ENCODE results near the gene SLC25A45. TPM values are rescaled to one million over a fixed set of nuclear protein-coding genes. Genes with fewer than 3 reads are reported as not detected.

SLC25A45 gene
- total RNA-seq, 1 experiment from 2014 or later: 2.9 TPM

DNA sequence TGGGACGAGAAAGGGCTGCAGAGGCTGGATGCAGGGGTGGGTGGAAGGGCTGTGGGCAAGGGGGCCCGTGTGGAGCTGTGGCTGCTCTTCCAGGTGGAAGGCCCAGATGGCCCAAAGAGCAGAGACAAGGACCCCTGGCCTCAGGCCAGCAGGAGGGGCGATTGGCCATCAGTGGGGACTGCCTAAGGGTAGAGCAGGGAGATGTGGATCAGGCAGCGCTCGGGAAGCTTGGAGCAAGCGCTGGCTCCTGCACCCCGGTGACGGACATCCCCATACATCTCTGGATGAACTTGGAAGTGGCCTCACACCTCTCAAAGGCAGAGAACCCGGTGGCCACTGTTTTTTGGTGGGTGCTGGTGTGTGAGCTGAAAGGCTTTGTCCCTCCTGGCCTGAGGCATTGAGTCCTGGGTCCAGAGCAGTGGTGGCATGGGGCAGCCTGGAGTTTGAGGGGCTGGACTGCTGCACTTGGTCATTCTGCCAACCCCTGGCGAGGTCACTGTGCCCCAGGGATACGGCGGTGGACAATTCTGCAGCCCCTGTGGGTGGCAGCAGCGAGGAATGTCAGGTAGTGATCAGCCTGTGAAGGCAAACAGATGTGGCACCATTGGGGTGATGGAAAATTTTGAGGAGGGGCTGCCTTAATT, 9.9 kb upstream of the SLC25A45 start:
- DNase-seq: no peak
- no TSS peak for BruUV-seq (replicated peaks)
- no peak for TF ChIP-seq CTCF (IDR thresholded peaks at IDR 0.05; ENCODE audit: unreplicated experiment)
- no peaks in the 10 kb centered on the region for H3K9me3 Mint-ChIP-seq (ENCODE audit: low read depth, unreplicated experiment)
- H3K4me1 Mint-ChIP-seq (ENCODE audit: low read depth, unreplicated experiment): peaks cover 31% of the 10 kb centered on the region
- H3K4me3 Mint-ChIP-seq (ENCODE audit: low read depth, unreplicated experiment): no peak overlapping the region
- no peak overlapping the region for H3K27ac Mint-ChIP-seq (ENCODE audit: unreplicated experiment)
- CTCF ChIA-PET: no interaction called here
- intact Hi-C loops (cut with micrococcal nuclease; ENCODE audit: unreplicated experiment): no loop called here
- no peaks in the 10 kb centered on the region for H3K27me3 Mint-ChIP-seq (ENCODE audit: unreplicated experiment)
- peaks cover 45% of the 10 kb centered on the region for H3K36me3 Mint-ChIP-seq (ENCODE audit: insufficient read depth, unreplicated experiment)

- Mint-ChIP-seq H3K9me3 (ENCODE audit: low read depth, unreplicated experiment) (no peaks in the 10 kb centered on the region), H3K36me3 (ENCODE audit: insufficient read depth, unreplicated experiment) (peaks cover 52% of the 10 kb centered on the region), H3K4me3 (ENCODE audit: low read depth, unreplicated experiment) (no peak overlapping the region), H3K27me3 (ENCODE audit: unreplicated experiment) (no peaks in the 10 kb centered on the region), H3K27ac (ENCODE audit: unreplicated experiment) (no peak overlapping the region), H3K4me1 (ENCODE audit: low read depth, unreplicated experiment) (peaks cover 33% of the 10 kb centered on the region)
- CTCF ChIA-PET: interaction anchor here (0.6 to 0.8 kb wide), 3 partner anchors 9 to 16 kb away, joined by 3 to 6 read pairs (median 4); partner anchors contain the start of gene SLC25A45
- no TSS peak for BruUV-seq (replicated peaks)
- intact Hi-C loops (cut with micrococcal nuclease; ENCODE audit: unreplicated experiment): no loop called here
- DNase-seq: no peak
- TF ChIP-seq CTCF (IDR thresholded peaks at IDR 0.05; ENCODE audit: unreplicated experiment): no peak
Measured at GRCh38 chr11:65390996-65391395, 8.6 kb upstream of the SLC25A45 start.

GRCh38 chr11:65390099-65390941, 7.9 kb upstream of the SLC25A45 start:
- intact Hi-C loops (cut with micrococcal nuclease; ENCODE audit: unreplicated experiment): no loop called here
- TF ChIP-seq CTCF (IDR thresholded peaks at IDR 0.05; ENCODE audit: unreplicated experiment): no peak
- no peaks in the 10 kb centered on the region for H3K27me3 Mint-ChIP-seq (ENCODE audit: unreplicated experiment)
- H3K9me3 Mint-ChIP-seq (ENCODE audit: low read depth, unreplicated experiment): no peaks in the 10 kb centered on the region
- DNase-seq: no peak
- peaks cover 35% of the 10 kb centered on the region for H3K4me1 Mint-ChIP-seq (ENCODE audit: low read depth, unreplicated experiment)
- BruUV-seq (replicated peaks): no TSS peak
- no peak overlapping the region for H3K27ac Mint-ChIP-seq (ENCODE audit: unreplicated experiment)
- CTCF ChIA-PET: interaction anchor here (0.6 to 0.8 kb wide), 3 partner anchors 8 to 17 kb away, joined by 3 to 6 read pairs (median 4); partner anchors contain the start of gene SLC25A45
- H3K36me3 Mint-ChIP-seq (ENCODE audit: insufficient read depth, unreplicated experiment): peaks cover 52% of the 10 kb centered on the region
- H3K4me3 Mint-ChIP-seq (ENCODE audit: low read depth, unreplicated experiment): no peak overlapping the region

- CTCF ChIA-PET: no interaction called here
- H3K36me3 Mint-ChIP-seq (ENCODE audit: insufficient read depth, unreplicated experiment): peaks cover 58% of the 10 kb centered on the region
- intact Hi-C loops (cut with micrococcal nuclease; ENCODE audit: unreplicated experiment): no loop called here
Measured at GRCh38 chr11:65389294-65389980, 7.0 kb upstream of the SLC25A45 start.

More at GRCh38 chr11:65389294-65389980, 7.0 kb upstream of the SLC25A45 start:
- Mint-ChIP-seq H3K4me1 (ENCODE audit: low read depth, unreplicated experiment) (peaks cover 44% of the 10 kb centered on the region), H3K27ac (ENCODE audit: unreplicated experiment) (no peak overlapping the region), H3K9me3 (ENCODE audit: low read depth, unreplicated experiment) (no peaks in the 10 kb centered on the region), H3K27me3 (ENCODE audit: unreplicated experiment) (no peaks in the 10 kb centered on the region), H3K4me3 (ENCODE audit: low read depth, unreplicated experiment) (peak overlapping the region; percentile 89)
- TF ChIP-seq CTCF (IDR thresholded peaks at IDR 0.05; ENCODE audit: unreplicated experiment): no peak
- BruUV-seq (replicated peaks): no TSS peak
- no peak for DNase-seq
